AG04450 (cell line): ENCODE measurements around the gene PTCH1. TPM values are rescaled to one million over a fixed set of nuclear protein-coding genes. Genes with fewer than 3 reads are reported as not detected.
A peak's percentile ranks its signal among the peaks of the same experiment; 100 is the strongest.

Experiments used
- CTCF ChIA-PET: fragments of 300-600, 350-600 bp; formaldehyde crosslinking; extraction: SDS; loops from one replicate; lab custom pipeline; 2022; ENCODE audit warnings: antibody characterized with exemption, inconsistent platforms; lab: Charles Lee
- POLR2A ChIA-PET: fragments of 350-600 bp; formaldehyde crosslinking; extraction: SDS; loops from one replicate; lab custom pipeline; 2021; ENCODE audit warnings: antibody characterized with exemption, inconsistent platforms; lab: Yijun Ruan, JAX
- DNase-seq: peaks from one replicate; pipeline ENCODE4 v3.0.0-alpha.2; 2011; ENCODE audit warnings: low read depth, low spot score
- H3K27ac ChIP-seq: one replicate; pipeline ENCODE4 v1.5.1; 2012; ENCODE audit warnings: low read depth, low read length, control low read depth
- H3K27me3 ChIP-seq: one replicate; pipeline ENCODE4 v1.6.0; 2012; ENCODE audit warnings: low read length; ENCODE audit not compliant: control insufficient read depth, insufficient read depth
- H3K4me3 ChIP-seq: 2 replicates; pipeline ENCODE4 v1.5.1; 2011; ENCODE audit warnings: mild to moderate bottlenecking, low read depth, low read length, control low read depth
- H3K9me3 ChIP-seq: 2 replicates; pipeline ENCODE4 v1.5.1; 2012; ENCODE audit warnings: low read length; ENCODE audit not compliant: control insufficient read depth, insufficient read depth
- polyA plus RNA-seq: library from polyadenylated mRNA; depleted of rRNA; stranded (reverse); fragments of >200 nt; gene quantifications from 2 replicates; pipeline ENCODE4 v1.2.3, GENCODE V29; 2011
- TF ChIP-seq, protein P1 (sequence below): IDR thresholded peaks from 2 replicates; pipeline ENCODE4 v1.5.1; 2011; ENCODE audit warnings: low read depth, low read length, control low read depth, inconsistent platforms

Gene PTCH1
- polyA plus RNA-seq, 1 experiment = 7.3 TPM

- Histone ChIP-seq H3K4me3 (no peak overlapping the region), H3K27ac (no peak overlapping the region), H3K27me3 (no peaks in the 10 kb centered on the region), H3K9me3 (peaks cover 18% of the 10 kb centered on the region)
- ChIA-PET CTCF (no interaction called here), POLR2A (no interaction called here)
- DNase-seq = no peak
- TF ChIP-seq, protein P1, sequence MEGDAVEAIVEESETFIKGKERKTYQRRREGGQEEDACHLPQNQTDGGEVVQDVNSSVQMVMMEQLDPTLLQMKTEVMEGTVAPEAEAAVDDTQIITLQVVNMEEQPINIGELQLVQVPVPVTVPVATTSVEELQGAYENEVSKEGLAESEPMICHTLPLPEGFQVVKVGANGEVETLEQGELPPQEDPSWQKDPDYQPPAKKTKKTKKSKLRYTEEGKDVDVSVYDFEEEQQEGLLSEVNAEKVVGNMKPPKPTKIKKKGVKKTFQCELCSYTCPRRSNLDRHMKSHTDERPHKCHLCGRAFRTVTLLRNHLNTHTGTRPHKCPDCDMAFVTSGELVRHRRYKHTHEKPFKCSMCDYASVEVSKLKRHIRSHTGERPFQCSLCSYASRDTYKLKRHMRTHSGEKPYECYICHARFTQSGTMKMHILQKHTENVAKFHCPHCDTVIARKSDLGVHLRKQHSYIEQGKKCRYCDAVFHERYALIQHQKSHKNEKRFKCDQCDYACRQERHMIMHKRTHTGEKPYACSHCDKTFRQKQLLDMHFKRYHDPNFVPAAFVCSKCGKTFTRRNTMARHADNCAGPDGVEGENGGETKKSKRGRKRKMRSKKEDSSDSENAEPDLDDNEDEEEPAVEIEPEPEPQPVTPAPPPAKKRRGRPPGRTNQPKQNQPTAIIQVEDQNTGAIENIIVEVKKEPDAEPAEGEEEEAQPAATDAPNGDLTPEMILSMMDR = no peak
These were observed 87.7 kb downstream of the PTCH1 start for GRCh38 chr9:95429096-95429495.

GRCh38 chr9:95425910-95426551, 90.7 kb downstream of the PTCH1 start:
- TF ChIP-seq, protein P1 = no peak
- ChIA-PET CTCF (interaction anchor here (0.5 to 0.7 kb wide), 2 partner anchors 37 to 1240 kb away, joined by 3 to 4 read pairs; no protein-coding TSS in a partner anchor), POLR2A (interaction anchor here (0.5 kb wide), 1 partner anchor 720 kb away, joined by 8 read pairs; no protein-coding TSS in a partner anchor)
- Histone ChIP-seq H3K27me3 (no peaks in the 10 kb centered on the region), H3K9me3 (peaks cover 27% of the 10 kb centered on the region), H3K4me3 (peak overlapping the region; percentile 54), H3K27ac (peak overlapping the region; percentile 80)
- DNase-seq = no peak

- CTCF ChIA-PET = no interaction called here
These were observed 94.1 kb downstream of the PTCH1 start for GRCh38 chr9:95422650-95423049.

DNA sequence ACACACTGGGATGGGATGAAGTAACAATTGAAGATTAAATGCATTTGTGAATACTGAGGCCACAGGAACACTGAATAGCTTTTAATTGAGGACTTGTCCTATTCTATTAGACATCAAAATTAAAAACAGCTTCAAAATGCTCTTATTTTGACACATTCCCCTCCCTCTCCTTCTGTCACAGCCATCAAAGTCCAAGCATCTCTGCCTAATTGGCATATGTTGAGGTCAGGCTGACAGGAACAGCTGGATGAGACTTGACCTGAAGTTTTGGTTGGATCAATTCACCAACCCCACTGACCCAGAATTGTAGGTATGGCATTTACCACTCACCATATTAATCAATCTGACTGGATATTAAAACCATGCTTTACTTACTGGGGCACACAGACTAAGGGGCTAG, 96.3 kb downstream of the PTCH1 start:
- Histone ChIP-seq H3K4me3 (no peak overlapping the region), H3K9me3 (peaks cover 15% of the 10 kb centered on the region), H3K27me3 (no peaks in the 10 kb centered on the region), H3K27ac (no peak overlapping the region)
- TF ChIP-seq, protein P1 = no peak
- POLR2A ChIA-PET = no interaction called here
- no peak for DNase-seq
- CTCF ChIA-PET = interaction anchor here (0.6 kb wide), 1 partner anchor 751 kb away, joined by 4 read pairs; no protein-coding TSS in a partner anchor

More at GRCh38 chr9:95422650-95423049, 94.1 kb downstream of the PTCH1 start:
- Histone ChIP-seq H3K4me3 (no peak overlapping the region), H3K27me3 (no peaks in the 10 kb centered on the region), H3K27ac (no peak overlapping the region), H3K9me3 (peaks cover 15% of the 10 kb centered on the region)
- TF ChIP-seq, protein P1 = no peak
- POLR2A ChIA-PET = interaction anchor here (0.8 kb wide), 1 partner anchor 1220 kb away, joined by 3 read pairs; no protein-coding TSS in a partner anchor
- no peak for DNase-seq

GRCh38 chr9:95419444-95419843, 97.3 kb downstream of the PTCH1 start:
- no peak for DNase-seq
- TF ChIP-seq, protein P1 = no peak
- Histone ChIP-seq H3K27me3 (no peaks in the 10 kb centered on the region), H3K4me3 (no peak overlapping the region), H3K9me3 (peaks cover 10% of the 10 kb centered on the region), H3K27ac (no peak overlapping the region)
- ChIA-PET CTCF (no interaction called here), POLR2A (no interaction called here)
